ENCODE data around the gene ZC3H7A. TPM values are rescaled to one million over a fixed set of nuclear protein-coding genes. Genes with fewer than 3 reads are reported as not detected.
A peak's percentile ranks its signal among the peaks of the same experiment; 100 is the strongest.

Gene ZC3H7A
- total and polyA plus RNA-seq, 2 of the 13 experiments (the other 11 are each of a cell fraction or from before 2014, with no cell fraction given), result 29.2 to 36.8 TPM

DNA sequence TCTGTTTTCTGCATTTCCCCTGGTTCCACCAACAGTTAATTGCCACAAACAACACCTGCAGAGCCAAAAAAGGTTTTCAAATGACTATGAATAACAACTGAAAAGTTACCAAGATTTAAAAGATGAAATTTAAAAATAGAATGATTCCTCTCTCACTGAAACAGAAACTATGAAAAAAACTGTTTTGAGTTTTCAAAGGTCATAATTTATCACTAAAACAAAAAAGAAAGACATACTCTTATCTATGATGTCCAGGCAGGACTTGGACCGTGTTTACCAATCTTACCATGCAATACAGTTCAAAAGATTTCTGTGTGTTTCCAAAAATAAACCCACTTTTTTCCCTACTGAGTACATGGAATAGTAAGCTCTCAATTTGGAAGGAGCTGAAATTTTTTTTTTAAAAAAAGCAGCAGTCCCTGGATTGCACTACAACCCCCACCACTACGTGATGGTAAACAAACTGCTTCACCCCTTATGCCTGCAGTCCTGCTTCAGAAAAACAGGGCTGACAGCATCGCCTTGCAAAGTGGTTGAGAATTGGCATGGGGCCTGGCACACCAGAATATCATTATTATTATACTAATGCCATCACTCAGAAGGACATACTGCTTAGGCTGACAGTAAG lies 62.9 kb downstream of the ZC3H7A start (continued):
- TF ChIP-seq, protein P1, sequence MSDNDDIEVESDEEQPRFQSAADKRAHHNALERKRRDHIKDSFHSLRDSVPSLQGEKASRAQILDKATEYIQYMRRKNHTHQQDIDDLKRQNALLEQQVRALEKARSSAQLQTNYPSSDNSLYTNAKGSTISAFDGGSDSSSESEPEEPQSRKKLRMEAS (IDR thresholded peaks at IDR 0.05), result no peak
- TF ChIP-seq MXD4 (CRISPR knock-in tag; IDR thresholded peaks at IDR 0.05) (no peak), ZNF883 (CRISPR knock-in tag; IDR thresholded peaks at IDR 0.05; ENCODE audit: not compliant biosample characterization) (no peak), NR2C2 (CRISPR knock-in tag; IDR thresholded peaks at IDR 0.05; ENCODE audit: borderline replicate concordance) (no peak), ZBTB1 (CRISPR knock-in tag; IDR thresholded peaks at IDR 0.05; ENCODE audit: borderline replicate concordance) (no peak), TBP (CRISPR knock-in tag; IDR thresholded peaks at IDR 0.05) (no peak), RBM22 (optimal IDR thresholded peaks at IDR 0.05; ENCODE audit: low read length) (peak; percentile 10), ZMYM2 (CRISPR knock-in tag; IDR thresholded peaks at IDR 0.05) (no peak), GABPA (IDR thresholded peaks at IDR 0.05; ENCODE audit: low read depth, low read length) (no peak), GABPA (CRISPR knock-in tag; IDR thresholded peaks at IDR 0.05; ENCODE audit: low read depth) (no peak), FOXA3 (CRISPR knock-in tag; IDR thresholded peaks at IDR 0.05) (0 out of 2 replicates have a peak, but pooled peaks have one; percentile 7), ZNF746 (CRISPR knock-in tag; IDR thresholded peaks at IDR 0.05) (no peak), ZBTB42 (CRISPR knock-in tag; IDR thresholded peaks at IDR 0.05) (no peak), HDAC1 (CRISPR knock-in tag; IDR thresholded peaks at IDR 0.05) (0 out of 2 replicates have a peak, but pooled peaks have one; percentile 24), ZNF563 (CRISPR knock-in tag; IDR thresholded peaks at IDR 0.05) (no peak)
- TF ChIP-seq, protein P2, sequence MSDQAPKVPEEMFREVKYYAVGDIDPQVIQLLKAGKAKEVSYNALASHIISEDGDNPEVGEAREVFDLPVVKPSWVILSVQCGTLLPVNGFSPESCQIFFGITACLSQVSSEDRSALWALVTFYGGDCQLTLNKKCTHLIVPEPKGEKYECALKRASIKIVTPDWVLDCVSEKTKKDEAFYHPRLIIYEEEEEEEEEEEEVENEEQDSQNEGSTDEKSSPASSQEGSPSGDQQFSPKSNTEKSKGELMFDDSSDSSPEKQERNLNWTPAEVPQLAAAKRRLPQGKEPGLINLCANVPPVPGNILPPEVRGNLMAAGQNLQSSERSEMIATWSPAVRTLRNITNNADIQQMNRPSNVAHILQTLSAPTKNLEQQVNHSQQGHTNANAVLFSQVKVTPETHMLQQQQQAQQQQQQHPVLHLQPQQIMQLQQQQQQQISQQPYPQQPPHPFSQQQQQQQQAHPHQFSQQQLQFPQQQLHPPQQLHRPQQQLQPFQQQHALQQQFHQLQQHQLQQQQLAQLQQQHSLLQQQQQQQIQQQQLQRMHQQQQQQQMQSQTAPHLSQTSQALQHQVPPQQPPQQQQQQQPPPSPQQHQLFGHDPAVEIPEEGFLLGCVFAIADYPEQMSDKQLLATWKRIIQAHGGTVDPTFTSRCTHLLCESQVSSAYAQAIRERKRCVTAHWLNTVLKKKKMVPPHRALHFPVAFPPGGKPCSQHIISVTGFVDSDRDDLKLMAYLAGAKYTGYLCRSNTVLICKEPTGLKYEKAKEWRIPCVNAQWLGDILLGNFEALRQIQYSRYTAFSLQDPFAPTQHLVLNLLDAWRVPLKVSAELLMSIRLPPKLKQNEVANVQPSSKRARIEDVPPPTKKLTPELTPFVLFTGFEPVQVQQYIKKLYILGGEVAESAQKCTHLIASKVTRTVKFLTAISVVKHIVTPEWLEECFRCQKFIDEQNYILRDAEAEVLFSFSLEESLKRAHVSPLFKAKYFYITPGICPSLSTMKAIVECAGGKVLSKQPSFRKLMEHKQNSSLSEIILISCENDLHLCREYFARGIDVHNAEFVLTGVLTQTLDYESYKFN (CRISPR knock-in tag; conservative IDR thresholded peaks at IDR 0.05), result peak; percentile 47; the same call in 1 of the 2 replicates
- TF ChIP-seq, protein P3, sequence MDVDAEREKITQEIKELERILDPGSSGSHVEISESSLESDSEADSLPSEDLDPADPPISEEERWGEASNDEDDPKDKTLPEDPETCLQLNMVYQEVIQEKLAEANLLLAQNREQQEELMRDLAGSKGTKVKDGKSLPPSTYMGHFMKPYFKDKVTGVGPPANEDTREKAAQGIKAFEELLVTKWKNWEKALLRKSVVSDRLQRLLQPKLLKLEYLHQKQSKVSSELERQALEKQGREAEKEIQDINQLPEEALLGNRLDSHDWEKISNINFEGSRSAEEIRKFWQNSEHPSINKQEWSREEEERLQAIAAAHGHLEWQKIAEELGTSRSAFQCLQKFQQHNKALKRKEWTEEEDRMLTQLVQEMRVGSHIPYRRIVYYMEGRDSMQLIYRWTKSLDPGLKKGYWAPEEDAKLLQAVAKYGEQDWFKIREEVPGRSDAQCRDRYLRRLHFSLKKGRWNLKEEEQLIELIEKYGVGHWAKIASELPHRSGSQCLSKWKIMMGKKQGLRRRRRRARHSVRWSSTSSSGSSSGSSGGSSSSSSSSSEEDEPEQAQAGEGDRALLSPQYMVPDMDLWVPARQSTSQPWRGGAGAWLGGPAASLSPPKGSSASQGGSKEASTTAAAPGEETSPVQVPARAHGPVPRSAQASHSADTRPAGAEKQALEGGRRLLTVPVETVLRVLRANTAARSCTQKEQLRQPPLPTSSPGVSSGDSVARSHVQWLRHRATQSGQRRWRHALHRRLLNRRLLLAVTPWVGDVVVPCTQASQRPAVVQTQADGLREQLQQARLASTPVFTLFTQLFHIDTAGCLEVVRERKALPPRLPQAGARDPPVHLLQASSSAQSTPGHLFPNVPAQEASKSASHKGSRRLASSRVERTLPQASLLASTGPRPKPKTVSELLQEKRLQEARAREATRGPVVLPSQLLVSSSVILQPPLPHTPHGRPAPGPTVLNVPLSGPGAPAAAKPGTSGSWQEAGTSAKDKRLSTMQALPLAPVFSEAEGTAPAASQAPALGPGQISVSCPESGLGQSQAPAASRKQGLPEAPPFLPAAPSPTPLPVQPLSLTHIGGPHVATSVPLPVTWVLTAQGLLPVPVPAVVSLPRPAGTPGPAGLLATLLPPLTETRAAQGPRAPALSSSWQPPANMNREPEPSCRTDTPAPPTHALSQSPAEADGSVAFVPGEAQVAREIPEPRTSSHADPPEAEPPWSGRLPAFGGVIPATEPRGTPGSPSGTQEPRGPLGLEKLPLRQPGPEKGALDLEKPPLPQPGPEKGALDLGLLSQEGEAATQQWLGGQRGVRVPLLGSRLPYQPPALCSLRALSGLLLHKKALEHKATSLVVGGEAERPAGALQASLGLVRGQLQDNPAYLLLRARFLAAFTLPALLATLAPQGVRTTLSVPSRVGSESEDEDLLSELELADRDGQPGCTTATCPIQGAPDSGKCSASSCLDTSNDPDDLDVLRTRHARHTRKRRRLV (CRISPR knock-in tag; IDR thresholded peaks at IDR 0.05), result no peak

All from HepG2 (cell line).